Measurements from ENCODE around the gene CHRDL2. TPM values are rescaled to one million over a fixed set of nuclear protein-coding genes. Genes with fewer than 3 reads are reported as not detected.

The CHRDL2 gene
- total and polyA plus RNA-seq, 2 of the 13 experiments (the other 11 are each of a cell fraction or from before 2014, with no cell fraction given), result 0.04 TPM; not detected in 1

DNA sequence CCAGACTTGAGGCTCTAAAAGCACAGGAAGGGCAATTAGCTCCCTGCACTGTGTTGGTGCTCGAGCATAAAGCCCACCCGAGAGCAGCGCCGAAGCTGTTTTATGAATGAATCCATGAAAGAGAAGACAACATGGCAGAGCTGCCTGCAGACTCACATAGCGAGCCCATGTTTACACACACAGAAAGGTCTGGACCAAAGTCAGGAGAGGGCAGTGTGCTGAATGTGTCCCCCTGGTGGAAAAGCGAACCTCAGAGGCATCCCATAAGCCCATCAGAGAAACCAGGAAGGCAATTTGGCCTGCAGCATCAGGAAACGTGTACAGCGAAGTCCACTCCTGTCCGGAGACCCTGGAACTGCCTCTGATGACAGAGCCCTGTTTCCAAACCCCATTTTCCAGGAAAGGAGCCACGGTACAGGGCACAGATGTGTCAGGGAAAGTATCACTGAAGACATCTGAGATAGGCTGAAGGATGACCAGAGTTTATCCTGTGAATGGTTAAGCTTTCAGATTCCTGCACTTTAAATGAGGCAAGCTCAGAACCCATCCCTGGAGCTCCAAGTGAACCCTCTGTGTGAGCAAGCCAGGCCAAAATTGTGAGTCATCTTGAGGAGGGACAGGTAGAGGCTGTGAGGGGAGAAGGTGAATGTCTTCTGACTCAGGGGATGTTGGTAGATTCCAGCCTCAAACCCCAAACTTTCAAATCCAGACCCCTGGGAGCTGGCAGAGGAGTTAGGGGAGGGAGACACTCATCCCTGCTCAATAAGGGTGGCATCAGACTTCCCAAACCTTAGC lies 36.9 kb downstream of the CHRDL2 start:
- H3K27me3 ChIP-seq (ENCODE audit: control insufficient read depth in 1 of 2, insufficient read depth in 2 of 2, low read length in 2 of 2), result peaks cover 0 to 29% of the 10 kb centered on the region in 2 experiments; a peak in 3 of 5 replicates
- H3K4me3 ChIP-seq (replicated peaks in 1 of 3; ENCODE audit: insufficient read depth in 1 of 3, low read depth in 2 of 3, low read length in 3 of 3), result no peak overlapping the region
- no peaks in the 10 kb centered on the region for H4K20me1 ChIP-seq (ENCODE audit: insufficient read depth, low read length)
- POLR2A ChIA-PET, result no interaction called here
- H3K27ac ChIP-seq (ENCODE audit: extremely low read length, insufficient read depth, low read length), result no peak overlapping the region
- H2AFZ ChIP-seq (ENCODE audit: low read length), result no peak overlapping the region
- intact Hi-C loops (cut with micrococcal nuclease; ENCODE audit: unreplicated experiment) (no loop called here), in situ Hi-C loops (cut with HindIII; ENCODE audit: extremely low pct_ligation_motif_present, low pct_unique_long_range_greater_than_20kb) (no loop called here)
- H3K36me3 ChIP-seq (replicated peaks in 1 of 2; ENCODE audit: control insufficient read depth in 1 of 2, insufficient read depth in 2 of 2, low read length in 2 of 2), result no peaks in the 10 kb centered on the region
- WGBS (ENCODE audit: low lambda C conversion rate), result 46% methylated on average over 6 of the region's 10 CpGs
- H3K9ac ChIP-seq (ENCODE audit: insufficient read depth, low read depth, low read length), result no peak overlapping the region
- peak; percentile 88 for ATAC-seq
- H3K4me2 ChIP-seq (ENCODE audit: low read depth, low read length), result no peak overlapping the region
- DNase-seq (ENCODE audit: low spot score), result peak; percentile 57
- no TSS peak for BruUV-seq (replicated peaks)
- peaks cover 32% of the 10 kb centered on the region for H3K4me1 ChIP-seq (ENCODE audit: insufficient read depth, low read length)
- H3K79me2 ChIP-seq (ENCODE audit: insufficient read depth, low read length), result no peaks in the 10 kb centered on the region
- H3K9me3 ChIP-seq (ENCODE audit: low read length), result no peaks in the 10 kb centered on the region
- CTCF ChIA-PET (ENCODE audit: low intra/inter-chr PET ratio, low total read pairs), result interaction anchor here (1.1 kb wide), 1 partner anchor 60 kb away, joined by 3 read pairs; no protein-coding TSS in a partner anchor
- FAIRE-seq, result peak; percentile 87
- TF ChIP-seq ZNF576 (CRISPR knock-in tag; IDR thresholded peaks at IDR 0.05) (peak; percentile 66), ZNF276 (CRISPR knock-in tag; IDR thresholded peaks at IDR 0.05; ENCODE audit: low read depth) (no peak), CBX2 (IDR thresholded peaks at IDR 0.05; ENCODE audit: low read depth, low read length) (no peak), CBX2 (CRISPR knock-in tag; IDR thresholded peaks at IDR 0.05; ENCODE audit: low read depth) (no peak), ZNF841 (CRISPR knock-in tag; IDR thresholded peaks at IDR 0.05; ENCODE audit: borderline replicate concordance) (no peak), HCFC1 (IDR thresholded peaks at IDR 0.05; ENCODE audit: low read depth, low read length) (no peak), RAD21 (CRISPR knock-in tag; IDR thresholded peaks at IDR 0.05) (peak; percentile 31; the same call in 1 of the 2 replicates), ZNF432 (CRISPR knock-in tag; IDR thresholded peaks at IDR 0.05; ENCODE audit: borderline replicate concordance) (no peak), CCDC6 (CRISPR knock-in tag; IDR thresholded peaks at IDR 0.05) (no peak), MIER3 (CRISPR knock-in tag; IDR thresholded peaks at IDR 0.05; ENCODE audit: borderline replicate concordance) (no peak), SALL2 (CRISPR knock-in tag; IDR thresholded peaks at IDR 0.05) (no peak), ATF5 (CRISPR knock-in tag; IDR thresholded peaks at IDR 0.05; ENCODE audit: low read depth) (no peak), NFRKB (IDR thresholded peaks at IDR 0.05) (no peak), KAT2B (IDR thresholded peaks at IDR 0.05; ENCODE audit: borderline replicate concordance, low read depth, low read length) (no peak), ZNF580 (CRISPR knock-in tag; IDR thresholded peaks at IDR 0.05; ENCODE audit: borderline replicate concordance, low read depth) (no peak), ZNF484 (CRISPR knock-in tag; IDR thresholded peaks at IDR 0.05; ENCODE audit: borderline replicate concordance, low read depth) (no peak), FOXA3 (CRISPR knock-in tag; IDR thresholded peaks at IDR 0.05) (peak; percentile 83), ZNF589 (CRISPR knock-in tag; conservative IDR thresholded peaks at IDR 0.05) (no peak), HNF4G (IDR thresholded peaks at IDR 0.05; ENCODE audit: borderline replicate concordance, low read depth, low read length) (no peak), HNF4G (CRISPR knock-in tag; IDR thresholded peaks at IDR 0.05; ENCODE audit: borderline replicate concordance, low read depth) (no peak), ZKSCAN8 (CRISPR knock-in tag; IDR thresholded peaks at IDR 0.05; ENCODE audit: borderline replicate concordance) (no peak)
- TF ChIP-seq, protein P1, sequence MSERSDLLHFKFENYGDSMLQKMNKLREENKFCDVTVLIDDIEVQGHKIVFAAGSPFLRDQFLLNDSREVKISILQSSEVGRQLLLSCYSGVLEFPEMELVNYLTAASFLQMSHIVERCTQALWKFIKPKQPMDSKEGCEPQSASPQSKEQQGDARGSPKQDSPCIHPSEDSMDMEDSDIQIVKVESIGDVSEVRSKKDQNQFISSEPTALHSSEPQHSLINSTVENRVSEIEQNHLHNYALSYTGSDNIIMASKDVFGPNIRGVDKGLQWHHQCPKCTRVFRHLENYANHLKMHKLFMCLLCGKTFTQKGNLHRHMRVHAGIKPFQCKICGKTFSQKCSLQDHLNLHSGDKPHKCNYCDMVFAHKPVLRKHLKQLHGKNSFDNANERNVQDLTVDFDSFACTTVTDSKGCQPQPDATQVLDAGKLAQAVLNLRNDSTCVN (CRISPR knock-in tag; IDR thresholded peaks at IDR 0.05; ENCODE audit: borderline replicate concordance), result no peak
